Left lung (tissue), 10 donors: ENCODE data around the gene CCDC92. TPM values are rescaled to one million over a fixed set of nuclear protein-coding genes. Genes with fewer than 3 reads are reported as not detected.

ENCODE experiments used
- ATAC-seq: fragments of 200-7000 bp; cut with Tn5 transposase; one replicate; pipeline ENCODE4 v1.9.1; 2020; ENCODE audit warnings: moderate library complexity
- DNase-seq, 4 donors: peaks; one replicate each; pipeline ENCODE4 v3.0.0-alpha.2; 2013 to 2020
- H3K27ac ChIP-seq, 2 donors: fragments of 200-600 bp; sonication (generic) in 1 of 2; one replicate each; pipeline versions ENCODE4 v1.5.0 to v1.8.0; 2020 to 2021
- H3K27me3 ChIP-seq, 2 donors: fragments of 200-600 bp; sonication (generic) in 1 of 2; one replicate each; pipeline versions ENCODE4 v1.5.0 to v1.8.0; 2020 to 2021
- H3K36me3 ChIP-seq, 2 donors: fragments of 200-600 bp; sonication (generic) in 1 of 2; one replicate each; pipeline versions ENCODE4 v1.5.0 to v1.8.0; 2020 to 2021
- H3K4me1 ChIP-seq, 2 donors: fragments of 200-600 bp; one replicate each; pipeline ENCODE4 v1.8.0; 2021
- H3K4me3 ChIP-seq, 2 donors: fragments of 200-600 bp; sonication (generic) in 1 of 2; one replicate each; pipeline versions ENCODE4 v1.5.0 to v1.8.0; 2020 to 2021; ENCODE audit warnings: mild to moderate bottlenecking in 1 of 2
- H3K9me3 ChIP-seq, 2 donors: fragments of 200-600 bp; sonication (generic) in 1 of 2; one replicate each; pipeline versions ENCODE4 v1.5.0 to v1.8.0; 2020 to 2021
- CTCF ChIP-seq, 2 donors: fragments of 200-600 bp; sonication (generic) in 1 of 2; IDR thresholded peaks; one replicate each; pipeline versions ENCODE4 v1.5.0 to v1.8.0; 2021; ENCODE audit warnings: antibody characterized with exemption in 2 of 2
- intact Hi-C, 2 donors: fragments of 100-400 bp; cut with DNase I; formaldehyde crosslinking; loops; one replicate each; pipeline versions ENCODE4 v1.11.2 to v1.14.2; 2022
- polyA plus RNA-seq, 6 donors: library from polyadenylated mRNA; unstranded; fragments of 120-200 nt; gene quantifications; one replicate each; pipeline ENCODE4 v1.2.1, GENCODE V29; 2013; ENCODE audit not compliant: insufficient read length in 6 of 6
- total RNA-seq, 2 donors: library from RNA; stranded (reverse); fragmentation: NEBNext Ultra II Directional; extraction: Animal tissue kit (Norgen Biotek cat#: 25700); gene quantifications; one replicate each; pipeline ENCODE4 v1.2.1, GENCODE V29; 2021
- donor health status: DM: no; HTN: yes; CAD: no.
- donor health status: DM: no; HTN: no; CAD: no.

The CCDC92 gene
- total and polyA plus RNA-seq, 8 donors: 40.2 to 68.7 (median 58.1) TPM

GRCh38 chr12:123896767-123897166 is 75.9 kb downstream of the CCDC92 start:
- no peak for TF ChIP-seq CTCF (IDR thresholded peaks at IDR 0.05)
- no peaks in the 10 kb centered on the region for H3K9me3 ChIP-seq
- H3K4me3 ChIP-seq: no peak overlapping the region
- ATAC-seq: no peak
- H3K4me1 ChIP-seq: no peaks in the 10 kb centered on the region
- DNase-seq: peak in 2 of 4 donors; percentile 60 to 78
- no peaks in the 10 kb centered on the region for H3K36me3 ChIP-seq
- H3K27me3 ChIP-seq: peaks cover 0 to 19% of the 10 kb centered on the region in 2 donors
- H3K27ac ChIP-seq: no peak overlapping the region
- intact Hi-C loops: no loop called here

GRCh38 chr12:123895451-123895850 is 77.2 kb downstream of the CCDC92 start:
- H3K9me3 ChIP-seq: no peaks in the 10 kb centered on the region
- no peaks in the 10 kb centered on the region for H3K4me1 ChIP-seq
- no peak overlapping the region for H3K27ac ChIP-seq
- no peak overlapping the region for H3K4me3 ChIP-seq
- no peak for TF ChIP-seq CTCF (IDR thresholded peaks at IDR 0.05)
- DNase-seq (peak in 2 of 4 donors; percentile 82 to 87), ATAC-seq (no peak)
- intact Hi-C loops: no loop called here
- no peaks in the 10 kb centered on the region for H3K36me3 ChIP-seq
- peaks cover 0 to 30% of the 10 kb centered on the region in 2 donors for H3K27me3 ChIP-seq

GRCh38 chr12:123894823-123895345 is 77.7 kb downstream of the CCDC92 start:
- Histone ChIP-seq H3K36me3 (no peaks in the 10 kb centered on the region), H3K27ac (no peak overlapping the region), H3K4me1 (no peaks in the 10 kb centered on the region), H3K27me3 (peaks cover 0 to 36% of the 10 kb centered on the region in 2 donors), H3K9me3 (no peaks in the 10 kb centered on the region), H3K4me3 (no peak overlapping the region)
- intact Hi-C loops: no loop called here
- DNase-seq (no peak), ATAC-seq (no peak)
- TF ChIP-seq CTCF (IDR thresholded peaks at IDR 0.05): no peak

GRCh38 chr12:123893276-123893675 is 79.4 kb downstream of the CCDC92 start:
- no peak for ATAC-seq

GRCh38 chr12:123892853-123893252 is 79.8 kb downstream of the CCDC92 start:
- DNase-seq (no peak), ATAC-seq (no peak)
- no peak overlapping the region for H3K27ac ChIP-seq
- H3K36me3 ChIP-seq: no peaks in the 10 kb centered on the region
- no peaks in the 10 kb centered on the region for H3K9me3 ChIP-seq
- H3K4me1 ChIP-seq: no peaks in the 10 kb centered on the region
- H3K27me3 ChIP-seq: peaks cover 0 to 41% of the 10 kb centered on the region in 2 donors
- no peak for TF ChIP-seq CTCF (IDR thresholded peaks at IDR 0.05)
- H3K4me3 ChIP-seq: no peak overlapping the region
- intact Hi-C loops: no loop called here

More at GRCh38 chr12:123893276-123893675, 79.4 kb downstream of the CCDC92 start:
- Histone ChIP-seq H3K27ac (no peak overlapping the region), H3K27me3 (peaks cover 0 to 41% of the 10 kb centered on the region in 2 donors), H3K4me3 (no peak overlapping the region), H3K36me3 (no peaks in the 10 kb centered on the region), H3K4me1 (no peaks in the 10 kb centered on the region), H3K9me3 (no peaks in the 10 kb centered on the region)
- no peak for TF ChIP-seq CTCF (IDR thresholded peaks at IDR 0.05)
- no peak for DNase-seq
- intact Hi-C loops: no loop called here
